Ovary (tissue), 3 donors: Measurements from ENCODE around the gene ZCCHC2.

Experiments used
- POLR2A ChIP-seq: fragments of 450-650 bp; IDR thresholded peaks from one replicate; pipeline ENCODE4 v1.6.1; 2017; ENCODE audit warnings: antibody characterized with exemption, mild to moderate bottlenecking, moderate library complexity
- TF ChIP-seq, protein P1 (sequence below), 3 donors: fragments of 450-650 bp in 2 of 3; fragments of 200-600 bp in 1 of 3; IDR thresholded peaks; one replicate each; pipeline versions ENCODE4 v1.5.1 to v1.8.0; 2016 to 2022; ENCODE audit warnings: antibody characterized with exemption in 3 of 3, mild to moderate bottlenecking in 1 of 3
- donor health status: DM: no; HTN: no; CAD: no.

GRCh38 chr18:62500174-62500573 is 22.7 kb upstream of the ZCCHC2 start:
- TF ChIP-seq, protein P1, sequence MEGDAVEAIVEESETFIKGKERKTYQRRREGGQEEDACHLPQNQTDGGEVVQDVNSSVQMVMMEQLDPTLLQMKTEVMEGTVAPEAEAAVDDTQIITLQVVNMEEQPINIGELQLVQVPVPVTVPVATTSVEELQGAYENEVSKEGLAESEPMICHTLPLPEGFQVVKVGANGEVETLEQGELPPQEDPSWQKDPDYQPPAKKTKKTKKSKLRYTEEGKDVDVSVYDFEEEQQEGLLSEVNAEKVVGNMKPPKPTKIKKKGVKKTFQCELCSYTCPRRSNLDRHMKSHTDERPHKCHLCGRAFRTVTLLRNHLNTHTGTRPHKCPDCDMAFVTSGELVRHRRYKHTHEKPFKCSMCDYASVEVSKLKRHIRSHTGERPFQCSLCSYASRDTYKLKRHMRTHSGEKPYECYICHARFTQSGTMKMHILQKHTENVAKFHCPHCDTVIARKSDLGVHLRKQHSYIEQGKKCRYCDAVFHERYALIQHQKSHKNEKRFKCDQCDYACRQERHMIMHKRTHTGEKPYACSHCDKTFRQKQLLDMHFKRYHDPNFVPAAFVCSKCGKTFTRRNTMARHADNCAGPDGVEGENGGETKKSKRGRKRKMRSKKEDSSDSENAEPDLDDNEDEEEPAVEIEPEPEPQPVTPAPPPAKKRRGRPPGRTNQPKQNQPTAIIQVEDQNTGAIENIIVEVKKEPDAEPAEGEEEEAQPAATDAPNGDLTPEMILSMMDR (IDR thresholded peaks at IDR 0.05), result no peak
- no peak for TF ChIP-seq POLR2A
